ENCODE results near the gene CSPG4. TPM values are rescaled to one million over a fixed set of nuclear protein-coding genes. Genes with fewer than 3 reads are reported as not detected.

The CSPG4 gene
- total and polyA plus RNA-seq, 9 donors = 3.3 to 30.0 (median 5.2) TPM

- Histone ChIP-seq H3K4me1 (ENCODE audit: insufficient read depth) (peaks cover 4% of the 10 kb centered on the region), H3K4me3 (peak overlapping the region; percentile 95), H3K9me3 (no peaks in the 10 kb centered on the region), H3K27ac (peak overlapping the region in 1 of 2 donors; percentile 82), H3K36me3 (no peaks in the 10 kb centered on the region), H3K27me3 (no peaks in the 10 kb centered on the region)
- no peak for DNase-seq
- 4 to 6% (median 5%) methylated on average over 17 of the region's 17 CpGs for WGBS, 3 donors
- TF ChIP-seq EP300 (IDR thresholded peaks at IDR 0.05) (no peak), POLR2A (IDR thresholded peaks at IDR 0.05) (no peak)
- TF ChIP-seq, protein P1, sequence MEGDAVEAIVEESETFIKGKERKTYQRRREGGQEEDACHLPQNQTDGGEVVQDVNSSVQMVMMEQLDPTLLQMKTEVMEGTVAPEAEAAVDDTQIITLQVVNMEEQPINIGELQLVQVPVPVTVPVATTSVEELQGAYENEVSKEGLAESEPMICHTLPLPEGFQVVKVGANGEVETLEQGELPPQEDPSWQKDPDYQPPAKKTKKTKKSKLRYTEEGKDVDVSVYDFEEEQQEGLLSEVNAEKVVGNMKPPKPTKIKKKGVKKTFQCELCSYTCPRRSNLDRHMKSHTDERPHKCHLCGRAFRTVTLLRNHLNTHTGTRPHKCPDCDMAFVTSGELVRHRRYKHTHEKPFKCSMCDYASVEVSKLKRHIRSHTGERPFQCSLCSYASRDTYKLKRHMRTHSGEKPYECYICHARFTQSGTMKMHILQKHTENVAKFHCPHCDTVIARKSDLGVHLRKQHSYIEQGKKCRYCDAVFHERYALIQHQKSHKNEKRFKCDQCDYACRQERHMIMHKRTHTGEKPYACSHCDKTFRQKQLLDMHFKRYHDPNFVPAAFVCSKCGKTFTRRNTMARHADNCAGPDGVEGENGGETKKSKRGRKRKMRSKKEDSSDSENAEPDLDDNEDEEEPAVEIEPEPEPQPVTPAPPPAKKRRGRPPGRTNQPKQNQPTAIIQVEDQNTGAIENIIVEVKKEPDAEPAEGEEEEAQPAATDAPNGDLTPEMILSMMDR (IDR thresholded peaks at IDR 0.05) = no peak
- intact Hi-C loops (cut with DNase I) = loop anchor here in 1 of 4 donors (10.0 kb wide), 1 partner anchor 186 kb away; the partner anchor contains the start of gene SIN3A
Observed at GRCh38 chr15:75640483-75641178, 72.0 kb downstream of the CSPG4 start.

GRCh38 chr15:75639709-75640482 lies 72.8 kb downstream of the CSPG4 start, which contains the start of gene IMP3:
Gene IMP3, minus strand, starts transcription at chr15:75640224. Its CDS starts 56 bp downstream, at chr15:75640168.
- Histone ChIP-seq H3K27ac (peak within 1 kb of the TSS in 1 of 2 donors; percentile 82), H3K36me3 (no peaks in the 10 kb centered on the region), H3K9me3 (no peaks in the 10 kb centered on the region), H3K4me1 (ENCODE audit: insufficient read depth) (peaks cover 4% of the 10 kb centered on the region), H3K27me3 (no peaks in the 10 kb centered on the region), H3K4me3 (peak within 1 kb of the TSS; percentile 95)
- intact Hi-C loops (cut with DNase I) = loop anchor here in 2 of 4 donors (5.0 to 10.0 kb wide), 3 partner anchors 42 to 185 kb away; partner anchors contain the start of gene SIN3A (in 1 of the 2)
- DNase-seq = peak; percentile 91 to 95 (median 92)
- 0 to 1% (median 0%) methylated on average over 75 to 83 of the region's 83 CpGs for WGBS, 3 donors
- TF ChIP-seq, protein P1 (IDR thresholded peaks at IDR 0.05) = no peak
- TF ChIP-seq EP300 (IDR thresholded peaks at IDR 0.05) = no peak
- TF ChIP-seq POLR2A (IDR thresholded peaks at IDR 0.05) = peak; percentile 87

GRCh38 chr15:75639191-75639708 lies 73.4 kb downstream of the CSPG4 start:
- DNase-seq = no peak
- intact Hi-C loops (cut with DNase I) = loop anchor here in 2 of 4 donors (5.0 to 10.0 kb wide), 2 partner anchors 43 to 46 kb away; no protein-coding TSS in a partner anchor
- peak overlapping the region; percentile 95 for H3K4me3 ChIP-seq
- 0 to 1% (median 0%) methylated on average over 16 of the region's 16 CpGs for WGBS, 3 donors
- peaks cover 4% of the 10 kb centered on the region for H3K4me1 ChIP-seq (ENCODE audit: insufficient read depth)
- H3K9me3 ChIP-seq = no peaks in the 10 kb centered on the region
- no peaks in the 10 kb centered on the region for H3K36me3 ChIP-seq
- H3K27me3 ChIP-seq = no peaks in the 10 kb centered on the region
- TF ChIP-seq EP300 (IDR thresholded peaks at IDR 0.05) (no peak), POLR2A (IDR thresholded peaks at IDR 0.05) (no peak)
- TF ChIP-seq, protein P1 (IDR thresholded peaks at IDR 0.05) = no peak
- peak overlapping the region in 1 of 2 donors; percentile 76 for H3K27ac ChIP-seq

Measured in ovary (tissue), 9 donors.